HG03457 (cell line): ENCODE measurements around the gene MTNR1B.

Source experiments
- ATAC-seq: cut with Tn5 transposase; IDR thresholded peaks from one replicate; pipeline ENCODE4 v1.9.1; 2021; ENCODE audit warnings: moderate number of reproducible peaks; ENCODE audit not compliant: unreplicated experiment

MTNR1B gene

DNA sequence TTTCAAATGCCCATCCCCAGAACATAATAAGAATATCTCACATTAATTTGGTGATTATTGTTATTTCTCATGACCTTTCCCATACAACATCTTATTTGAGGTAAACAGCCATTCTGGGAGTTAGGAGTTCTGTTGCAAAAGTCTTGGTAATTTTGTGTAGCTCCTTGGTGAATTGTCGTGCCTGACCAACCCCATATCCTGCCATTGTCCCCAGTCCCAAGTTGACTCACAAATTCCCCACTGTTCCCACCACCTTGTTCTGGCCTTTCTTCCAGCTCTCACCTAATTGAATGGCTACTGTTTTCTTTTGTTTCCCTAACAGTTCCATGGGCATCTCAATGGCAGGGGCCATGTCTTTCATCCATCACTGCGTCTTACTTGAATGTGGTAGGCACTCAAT is 8.0 kb downstream of the MTNR1B start:
- no peak for ATAC-seq

DNA sequence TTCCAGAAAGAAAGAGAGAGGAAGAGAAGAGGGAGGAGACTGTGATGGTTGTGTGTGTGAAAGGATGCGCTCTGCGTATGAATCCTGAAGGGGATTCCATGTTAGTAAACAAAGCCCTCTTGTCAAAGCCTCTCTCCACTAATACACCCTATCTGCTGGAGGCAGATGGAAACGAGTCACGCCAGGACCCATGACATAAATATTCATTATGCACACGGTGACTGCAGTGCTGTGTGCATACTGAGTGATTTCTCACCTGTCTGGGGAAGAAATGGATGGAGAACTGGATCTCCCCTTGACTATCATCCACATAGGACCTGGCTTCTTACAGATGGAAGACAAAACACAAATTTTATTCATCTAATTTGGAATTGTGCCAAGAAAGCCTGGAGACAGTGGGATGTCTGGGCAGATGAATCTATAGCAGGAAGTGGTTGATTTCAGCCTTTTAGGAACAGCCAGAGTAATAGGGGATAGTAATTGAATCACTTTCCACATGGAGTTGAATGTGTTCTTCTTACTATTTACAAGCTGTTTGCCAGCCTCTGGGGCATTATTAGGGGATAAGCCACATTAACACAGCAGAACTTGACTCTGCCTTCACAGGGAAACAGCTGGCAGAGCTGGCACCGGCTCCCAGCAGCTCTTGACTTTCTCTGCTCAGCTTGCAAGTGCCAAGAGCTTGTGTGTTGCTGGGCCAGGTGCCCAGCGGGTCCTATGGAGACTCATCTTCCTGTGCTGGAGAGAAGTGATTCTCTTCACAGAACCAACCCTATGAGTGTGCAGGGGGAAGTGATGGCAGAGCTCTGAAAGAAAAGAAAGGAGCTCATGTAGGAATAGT is 9.0 kb downstream of the MTNR1B start:
- ATAC-seq, result no peak

DNA sequence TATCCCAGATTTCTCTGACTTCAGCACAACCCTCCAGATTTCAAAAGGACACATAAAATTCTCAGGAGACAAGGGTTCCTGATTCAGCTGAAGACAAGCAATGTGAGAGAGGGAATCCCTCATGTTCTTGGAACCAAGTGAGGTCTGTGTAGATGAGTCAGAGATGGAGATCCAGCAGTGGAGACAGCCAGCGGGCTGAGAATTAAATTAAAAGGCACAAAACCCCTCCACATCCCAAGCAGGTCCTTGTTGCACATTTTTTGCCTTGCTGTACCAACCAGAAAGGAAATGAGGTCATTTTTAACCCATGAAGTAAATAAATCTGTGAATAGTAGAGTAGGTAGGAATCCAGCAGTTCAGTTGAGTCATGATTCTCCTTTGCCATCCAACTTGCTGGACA is 9.7 kb downstream of the MTNR1B start:
- ATAC-seq, result no peak

DNA sequence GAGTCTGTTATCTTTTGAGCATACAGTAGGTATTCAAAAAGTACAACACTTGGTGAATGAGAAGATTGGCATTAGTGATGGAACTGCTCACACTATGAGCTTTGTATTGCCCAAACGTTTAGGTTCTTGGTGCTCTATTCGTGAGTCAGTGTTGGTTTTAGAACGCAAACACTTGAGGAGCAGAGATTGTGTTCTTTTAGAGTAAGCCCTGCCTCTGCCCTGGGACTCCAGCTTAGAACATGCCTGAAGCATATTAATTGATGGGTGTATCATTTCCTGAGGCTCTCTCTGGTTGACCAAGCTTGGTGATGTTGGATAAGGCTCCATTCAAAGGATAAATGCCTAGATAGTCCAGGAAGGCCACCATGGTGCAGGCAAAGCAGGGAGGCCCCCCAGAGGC is 10.9 kb downstream of the MTNR1B start:
- no peak for ATAC-seq

DNA sequence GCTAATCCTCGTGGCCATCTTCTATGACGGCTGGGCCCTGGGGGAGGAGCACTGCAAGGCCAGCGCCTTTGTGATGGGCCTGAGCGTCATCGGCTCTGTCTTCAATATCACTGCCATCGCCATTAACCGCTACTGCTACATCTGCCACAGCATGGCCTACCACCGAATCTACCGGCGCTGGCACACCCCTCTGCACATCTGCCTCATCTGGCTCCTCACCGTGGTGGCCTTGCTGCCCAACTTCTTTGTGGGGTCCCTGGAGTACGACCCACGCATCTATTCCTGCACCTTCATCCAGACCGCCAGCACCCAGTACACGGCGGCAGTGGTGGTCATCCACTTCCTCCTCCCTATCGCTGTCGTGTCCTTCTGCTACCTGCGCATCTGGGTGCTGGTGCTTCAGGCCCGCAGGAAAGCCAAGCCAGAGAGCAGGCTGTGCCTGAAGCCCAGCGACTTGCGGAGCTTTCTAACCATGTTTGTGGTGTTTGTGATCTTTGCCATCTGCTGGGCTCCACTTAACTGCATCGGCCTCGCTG is 12.1 kb downstream of the MTNR1B start:
- no peak for ATAC-seq

GRCh38 chr11:92986585-92986984 is 17.1 kb downstream of the MTNR1B start:
- no peak for ATAC-seq

DNA sequence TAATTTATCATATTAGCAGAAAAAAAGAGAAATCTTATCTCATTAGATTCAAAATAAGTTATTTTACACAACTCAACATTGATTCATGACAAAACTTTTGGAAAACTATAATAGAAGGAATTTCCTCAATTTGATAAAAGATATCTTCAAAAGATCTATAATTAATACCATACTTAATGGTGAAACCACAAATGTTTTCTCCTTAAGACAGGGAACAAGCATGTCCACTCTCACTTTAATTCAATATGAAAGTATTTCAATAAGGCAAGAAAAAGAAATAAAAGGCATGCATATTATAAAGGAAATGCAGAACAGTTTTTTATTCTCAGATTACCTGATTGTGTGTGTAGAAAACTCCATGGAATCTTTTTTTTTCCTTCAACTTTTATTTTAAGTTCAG is 23.6 kb downstream of the MTNR1B start:
- ATAC-seq, result no peak

- ATAC-seq, result no peak
Observed at GRCh38 chr11:93000511-93001476, 31.3 kb downstream of the MTNR1B start.

- ATAC-seq, result no peak
Observed at GRCh38 chr11:93001806-93002205, 32.4 kb downstream of the MTNR1B start.

DNA sequence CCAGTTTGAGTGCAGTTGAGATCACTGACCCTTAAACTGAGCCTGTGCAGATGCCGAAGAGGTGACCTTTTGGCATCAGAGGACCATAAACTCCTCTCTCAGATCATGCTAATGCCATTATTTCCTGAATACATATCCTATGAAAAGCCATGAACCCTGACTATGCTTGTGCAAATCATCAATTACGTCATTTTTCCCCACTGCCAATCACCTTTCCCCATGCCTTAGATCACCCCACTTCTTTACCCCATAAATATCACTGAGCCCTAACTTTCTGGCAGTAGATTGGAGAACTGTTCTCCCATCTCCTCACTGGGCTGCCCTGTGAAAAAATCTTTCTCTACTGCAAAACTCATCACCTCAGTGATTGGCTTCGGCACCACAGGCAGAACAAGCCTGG is 32.9 kb downstream of the MTNR1B start:
- ATAC-seq, result no peak

GRCh38 chr11:93005239-93005638 is 35.8 kb downstream of the MTNR1B start:
- ATAC-seq, result no peak

DNA sequence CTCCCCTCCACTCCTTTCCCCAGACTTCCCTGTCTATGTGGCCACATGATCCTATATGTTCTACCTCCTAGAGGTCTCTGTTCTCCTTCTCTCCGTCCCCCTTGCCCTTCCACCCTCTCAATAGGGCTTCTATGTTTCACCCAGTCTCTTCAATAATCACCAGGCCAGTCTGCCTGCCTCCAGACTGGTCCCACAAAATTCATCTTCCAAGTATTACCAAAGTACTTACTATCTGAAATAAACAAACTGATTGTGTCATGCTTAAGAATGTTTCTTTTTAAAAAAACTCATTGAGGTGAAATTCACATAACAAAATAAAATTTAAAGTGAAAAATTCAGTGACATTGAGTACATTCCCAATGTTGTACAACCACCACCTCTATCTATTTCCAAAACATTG is 44.2 kb downstream of the MTNR1B start:
- no peak for ATAC-seq

DNA sequence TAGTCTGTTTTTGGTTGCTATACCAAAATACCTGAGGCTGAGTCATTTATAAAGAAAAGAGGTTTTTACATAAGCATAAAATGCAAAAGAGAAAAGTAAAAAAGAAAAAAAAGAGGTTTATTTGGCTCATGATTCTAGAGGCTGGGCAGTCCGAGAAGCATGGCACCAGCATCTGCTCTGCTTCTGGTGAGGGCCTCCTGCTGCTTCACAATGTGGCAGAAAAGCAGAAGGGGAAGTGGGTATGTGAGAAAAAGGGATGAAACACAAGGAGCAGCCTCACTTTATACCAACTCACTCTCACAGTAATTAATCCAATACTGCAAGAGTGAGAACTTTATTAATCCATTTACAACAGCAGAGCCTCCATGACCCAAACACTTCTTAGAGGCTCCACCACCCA is 47.1 kb downstream of the MTNR1B start:
- ATAC-seq, result no peak

DNA sequence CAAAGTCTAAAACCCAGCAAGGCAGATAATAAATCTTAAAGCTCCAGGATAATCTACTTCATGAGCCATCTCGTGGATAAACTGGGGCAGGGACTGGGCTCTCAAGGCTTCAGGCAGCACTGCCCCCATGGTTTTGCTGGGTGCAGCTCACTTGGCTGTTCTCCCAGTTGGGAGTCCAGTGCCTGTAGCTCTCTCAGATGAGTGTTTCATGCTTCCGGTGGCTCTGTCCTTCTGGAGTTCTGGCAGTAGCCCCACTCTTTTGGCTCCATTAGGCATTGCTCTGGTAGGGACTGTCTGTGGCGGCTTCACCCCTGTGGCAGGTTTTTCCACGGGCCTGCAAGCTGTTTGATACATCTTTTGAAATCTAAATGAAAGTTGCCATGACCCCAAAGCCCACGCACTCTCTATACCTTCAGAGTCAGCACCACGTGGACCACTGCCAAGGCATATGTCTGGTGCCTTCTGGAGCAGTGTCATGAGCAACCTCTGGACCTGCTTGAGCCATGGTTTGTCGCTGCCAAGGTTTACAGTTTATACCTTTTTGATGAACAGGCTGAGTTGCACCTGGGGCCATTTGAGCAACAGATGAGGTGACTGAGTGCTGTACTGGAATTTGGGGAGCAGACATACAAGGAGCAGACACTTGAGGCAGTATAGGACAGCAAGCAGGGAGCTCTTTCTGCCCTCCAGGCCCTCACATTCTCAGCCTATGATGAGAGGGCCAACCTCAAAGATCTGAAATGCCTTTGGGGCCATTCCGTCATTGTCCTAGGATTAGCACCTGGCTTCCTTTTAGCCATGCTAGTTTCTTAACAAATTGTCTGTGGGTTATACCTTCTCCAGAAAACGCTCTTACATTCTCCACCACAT is 48.6 kb downstream of the MTNR1B start:
- no peak for ATAC-seq

DNA sequence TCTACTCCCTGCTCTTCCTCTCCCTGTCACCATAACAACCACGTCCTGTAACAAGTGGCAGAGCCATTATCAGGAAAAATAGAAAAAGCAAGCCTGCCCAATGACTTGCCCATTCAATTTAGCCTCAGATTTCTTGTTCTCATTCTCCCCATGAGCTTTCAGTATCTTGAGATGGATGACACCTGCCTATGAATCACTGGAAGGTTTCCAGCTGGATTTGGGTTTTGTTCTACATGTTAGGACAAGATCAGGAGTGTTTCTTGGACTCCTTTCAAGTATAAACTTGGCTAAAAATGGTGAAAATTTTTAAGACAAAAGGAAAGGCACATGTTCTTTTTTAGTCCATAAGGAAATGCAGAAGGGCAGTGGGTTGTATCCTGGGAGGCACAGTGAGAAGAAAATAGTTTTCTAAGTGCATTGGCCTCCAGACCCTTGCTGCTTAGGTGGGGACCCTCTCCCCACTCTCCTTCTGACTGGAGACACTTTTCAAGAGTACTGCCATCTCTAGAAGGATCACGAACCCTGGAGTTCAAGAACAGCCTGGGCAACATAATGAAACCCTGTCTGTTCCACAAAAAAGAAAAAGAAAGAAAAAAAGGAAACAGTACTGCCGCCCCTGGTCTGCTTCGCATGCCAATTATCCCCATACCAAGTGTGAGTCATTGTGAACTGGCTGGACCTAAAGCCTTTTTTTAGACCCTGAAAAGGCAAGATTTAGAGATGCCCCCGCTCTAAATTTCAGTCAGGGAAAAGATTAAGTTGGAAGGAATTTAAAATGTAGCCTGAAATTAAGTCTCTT is 51.0 kb downstream of the MTNR1B start:
- no peak for ATAC-seq

DNA sequence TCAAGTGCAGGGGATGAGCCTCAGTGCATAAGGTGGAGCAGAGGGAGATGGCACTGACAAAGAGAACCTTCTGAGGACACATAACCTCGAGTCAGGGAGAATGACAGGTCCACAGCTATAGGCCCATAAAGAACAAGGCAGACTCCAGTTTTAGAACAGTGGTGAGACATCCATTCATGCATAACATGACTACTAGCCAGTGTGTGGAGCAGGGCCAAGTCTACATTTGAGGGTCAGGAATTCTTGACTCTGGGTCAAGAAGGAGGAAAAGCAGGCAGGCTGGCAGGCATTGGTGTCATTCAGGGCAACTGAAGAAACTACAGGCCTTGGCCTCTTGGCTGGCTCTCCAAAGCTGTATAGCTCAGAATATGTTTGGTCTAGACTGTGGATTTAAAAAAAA is 54.9 kb downstream of the MTNR1B start:
- no peak for ATAC-seq

GRCh38 chr11:93025558-93026255 is 56.3 kb downstream of the MTNR1B start:
- no peak for ATAC-seq

GRCh38 chr11:93028960-93029522 is 59.6 kb downstream of the MTNR1B start:
- no peak for ATAC-seq

DNA sequence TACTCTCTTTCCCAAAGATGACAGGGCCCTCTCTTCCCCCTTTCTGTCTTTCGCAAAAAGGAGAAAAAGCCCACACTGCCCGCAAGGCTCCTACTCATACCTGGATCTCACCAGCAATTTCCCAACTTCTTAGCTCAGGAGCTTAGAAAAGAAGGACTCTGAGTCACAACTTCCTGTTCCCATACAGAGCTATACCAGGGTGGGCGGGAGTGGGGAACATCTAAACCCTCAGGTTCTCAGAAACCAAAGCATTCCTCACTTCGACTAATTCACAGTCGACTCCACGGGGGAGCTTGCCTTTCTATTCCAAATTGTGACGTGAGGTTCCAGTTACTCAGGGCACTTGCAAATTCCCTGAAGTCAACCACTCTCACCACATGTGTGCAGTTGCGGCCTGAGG is 61.9 kb downstream of the MTNR1B start:
- ATAC-seq, result no peak
